GM23338 (cell line): ENCODE results near the gene CPNE6. TPM values are rescaled to one million over a fixed set of nuclear protein-coding genes. Genes with fewer than 3 reads are reported as not detected.

ENCODE experiments used
- ATAC-seq: fragments of 200-7000 bp; cut with Tn5 transposase; 3 replicates; pipeline ENCODE4 v1.9.1; 2020
- DNase-seq: peaks from one replicate; pipeline ENCODE4 v3.0.0-alpha.2; 2015; ENCODE audit warnings: low spot score
- H2AFZ ChIP-seq: fragments of 200-600 bp; sonication (generic); 2 replicates; pipeline ENCODE4 v1.8.0; 2016; ENCODE audit warnings: antibody characterized with exemption, mild to moderate bottlenecking, moderate library complexity
- H3F3A ChIP-seq: fragments of 200-600 bp; sonication (generic); replicated peaks from 2 replicates; pipeline ENCODE4 v1.8.0; 2017; ENCODE audit warnings: antibody characterized with exemption, mixed run types, low read depth
- H3K27ac ChIP-seq: fragments of 200-600 bp; sonication (generic); 2 replicates; pipeline ENCODE4 v1.6.1; 2016; ENCODE audit warnings: low read depth
- H3K27me3 ChIP-seq: fragments of 200-600 bp; sonication (generic); 2 replicates; pipeline ENCODE4 v1.8.0; 2016; ENCODE audit warnings: mild to moderate bottlenecking, mixed run types, moderate library complexity; ENCODE audit not compliant: insufficient read depth
- H3K36me3 ChIP-seq: fragments of 200-600 bp; sonication (generic); 2 replicates; pipeline ENCODE4 v1.8.0; 2016; ENCODE audit warnings: mild to moderate bottlenecking; ENCODE audit not compliant: insufficient read depth
- H3K4me1 ChIP-seq: fragments of 200-600 bp; sonication (generic); 2 replicates; pipeline ENCODE4 v1.8.0; 2016; ENCODE audit warnings: mild to moderate bottlenecking, moderate library complexity; ENCODE audit not compliant: insufficient read depth
- H3K4me2 ChIP-seq: fragments of 200-600 bp; sonication (generic); 2 replicates; pipeline ENCODE4 v1.7.1; 2017; ENCODE audit warnings: mixed run types
- H3K4me3 ChIP-seq: fragments of 200-600 bp; sonication (generic); 2 replicates; pipeline ENCODE4 v1.6.1; 2016; ENCODE audit warnings: mixed run types
- H3K79me2 ChIP-seq: fragments of 200-600 bp; sonication (generic); replicated peaks from 2 replicates; pipeline ENCODE4 v1.8.0; 2017; ENCODE audit warnings: mild to moderate bottlenecking; ENCODE audit not compliant: insufficient read depth
- H3K9me2 ChIP-seq: fragments of 200-600 bp; sonication (generic); 2 replicates; pipeline ENCODE4 v1.8.0; 2017; ENCODE audit not compliant: insufficient read depth
- H4K20me1 ChIP-seq: fragments of 200-600 bp; sonication (generic); replicated peaks from 2 replicates; pipeline ENCODE4 v1.8.0; 2017; ENCODE audit warnings: mild to moderate bottlenecking; ENCODE audit not compliant: insufficient read depth
- H3K27ac Mint-ChIP-seq: 2 replicates; pipeline ENCODE4 v1.8.0; 2020; ENCODE audit warnings: inconsistent platforms, mild to moderate bottlenecking, moderate library complexity, mixed read lengths
- H3K27me3 Mint-ChIP-seq: 3 replicates; pipeline ENCODE4 v1.8.0; 2022; ENCODE audit warnings: low read depth, mild to moderate bottlenecking, moderate library complexity, mixed read lengths, inconsistent platforms; ENCODE audit not compliant: insufficient read depth, poor library complexity
- H3K36me3 Mint-ChIP-seq: 3 replicates; pipeline ENCODE4 v1.8.0; 2021; ENCODE audit warnings: low read depth, mild to moderate bottlenecking, inconsistent platforms, moderate library complexity, mixed read lengths
- H3K4me1 Mint-ChIP-seq: 3 replicates; pipeline ENCODE4 v1.8.0; 2020; ENCODE audit warnings: mild to moderate bottlenecking, inconsistent platforms, mixed read lengths
- H3K4me3 Mint-ChIP-seq: 3 replicates; pipeline ENCODE4 v1.8.0; 2021; ENCODE audit warnings: moderate library complexity, mild to moderate bottlenecking, inconsistent platforms, mixed read lengths
- H3K9me3 Mint-ChIP-seq: 3 replicates; pipeline ENCODE4 v1.8.0; 2020; ENCODE audit warnings: moderate library complexity, mild to moderate bottlenecking, inconsistent platforms, mixed read lengths
- CREB1 ChIP-seq: fragments of 250-450 bp; sonication (Bioruptor Pico); IDR thresholded peaks from 2 replicates; pipeline ENCODE4 v1.5.0; 2020; ENCODE audit warnings: low read depth, mild to moderate bottlenecking, moderate library complexity
- ETS1 ChIP-seq: IDR thresholded peaks from 2 replicates; pipeline ENCODE4 v1.6.1; 2016; ENCODE audit warnings: antibody characterized with exemption
- EZH2 ChIP-seq: fragments of 200-600 bp; sonication (generic); IDR thresholded peaks from one replicate; pipeline ENCODE4 v1.8.0; 2017; ENCODE audit warnings: antibody characterized with exemption, mild to moderate bottlenecking, low read depth; ENCODE audit not compliant: unreplicated experiment
- EZH2phosphoT487 ChIP-seq: fragments of 200-600 bp; sonication (generic); IDR thresholded peaks from one replicate; pipeline ENCODE4 v1.8.1; 2018; ENCODE audit warnings: antibody characterized with exemption; ENCODE audit not compliant: unreplicated experiment
- JUNB ChIP-seq: IDR thresholded peaks from one replicate; pipeline ENCODE4 v1.6.1; 2016; ENCODE audit warnings: antibody characterized with exemption; ENCODE audit not compliant: unreplicated experiment
- NANOG ChIP-seq: IDR thresholded peaks from 2 replicates; pipeline ENCODE4 v1.6.1; 2016; ENCODE audit warnings: antibody characterized with exemption, borderline replicate concordance
- POLR2AphosphoS5 ChIP-seq: IDR thresholded peaks from 2 replicates; pipeline ENCODE4 v1.6.1; 2016; ENCODE audit warnings: antibody characterized with exemption, low read depth
- STAT1 ChIP-seq: IDR thresholded peaks from one replicate; pipeline ENCODE4 v1.6.1; 2016; ENCODE audit warnings: antibody characterized with exemption; ENCODE audit not compliant: unreplicated experiment
- ZNF114 ChIP-seq: fragments of 250-450 bp; sonication (Bioruptor Pico); IDR thresholded peaks from 2 replicates; pipeline ENCODE4 v1.5.0; 2020; ENCODE audit warnings: mild to moderate bottlenecking, moderate library complexity
- ZNF331 ChIP-seq: fragments of 250-450 bp; sonication (Bioruptor Pico); IDR thresholded peaks from 2 replicates; pipeline ENCODE4 v1.5.0; 2020; ENCODE audit warnings: low read depth, mild to moderate bottlenecking, moderate library complexity
- polyA plus RNA-seq: library from polyadenylated mRNA; unstranded; fragments of >200 nt; fragmentation: Nextera tagmentation; extraction: Ambion mirVana; gene quantifications from 2 replicates; pipeline ENCODE4 v1.2.1, GENCODE V29; 2016
- total RNA-seq: library from RNA; depleted of rRNA; stranded (reverse); fragments of >200 nt; shearing (Covaris generic); gene quantifications from 2 replicates; pipeline ENCODE4 v1.2.3, GENCODE V29; 2014
- TF ChIP-seq, protein P1 (sequence below), 2 experiments: fragments of 200-600 bp in 1 of 2; sonication (generic) in 1 of 2; conservative IDR thresholded peaks; 2 replicates each; pipeline versions ENCODE4 v1.5.1 to v1.6.1; 2016 to 2017; ENCODE audit warnings: antibody characterized with exemption in 2 of 2, low read depth in 2 of 2, mild to moderate bottlenecking in 2 of 2, moderate library complexity in 1 of 2
- TF ChIP-seq, protein P2 (sequence below): IDR thresholded peaks from one replicate; pipeline ENCODE4 v1.6.1; 2018; ENCODE audit warnings: antibody characterized with exemption; ENCODE audit not compliant: unreplicated experiment
- TF ChIP-seq, protein P3 (sequence below): fragments of 250-450 bp; sonication (Bioruptor Pico); IDR thresholded peaks from 2 replicates; pipeline ENCODE4 v1.5.0; 2020; ENCODE audit warnings: mild to moderate bottlenecking, moderate library complexity

CPNE6 gene
- total and polyA plus RNA-seq, 2 experiments from 2014 or later, result 0.16 TPM; not detected in 1

DNA sequence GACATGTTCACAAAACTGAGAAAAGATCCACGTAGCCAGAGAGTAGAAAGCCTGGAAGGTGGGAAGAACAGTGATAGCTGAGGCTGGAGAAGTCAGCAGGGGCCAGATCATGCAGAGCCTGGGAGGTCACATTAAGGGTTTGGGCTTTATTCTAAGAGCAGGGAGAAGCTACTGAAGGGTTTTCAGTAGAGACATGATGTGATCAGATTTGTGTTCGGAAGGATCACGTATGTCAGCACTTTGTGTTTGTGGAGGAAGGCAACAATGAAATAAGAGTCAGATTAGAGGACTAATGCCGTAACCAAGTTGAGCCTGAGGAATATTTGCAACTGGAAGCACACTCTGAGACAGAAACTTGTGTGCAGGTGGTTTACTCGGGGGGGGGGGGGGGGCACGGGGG is 18.5 kb downstream of the CPNE6 start:
- peaks cover 26% of the 10 kb centered on the region for H3K4me1 Mint-ChIP-seq
- H3K4me1 ChIP-seq, result peaks cover 10% of the 10 kb centered on the region
- H3K4me3 ChIP-seq, result no peak overlapping the region
- H3K4me2 ChIP-seq, result no peak overlapping the region
- no peak overlapping the region for H3K27ac Mint-ChIP-seq
- TF ChIP-seq CREB1 (CRISPR knock-in tag), result no peak
- no peak for TF ChIP-seq NANOG
- TF ChIP-seq, protein P1, sequence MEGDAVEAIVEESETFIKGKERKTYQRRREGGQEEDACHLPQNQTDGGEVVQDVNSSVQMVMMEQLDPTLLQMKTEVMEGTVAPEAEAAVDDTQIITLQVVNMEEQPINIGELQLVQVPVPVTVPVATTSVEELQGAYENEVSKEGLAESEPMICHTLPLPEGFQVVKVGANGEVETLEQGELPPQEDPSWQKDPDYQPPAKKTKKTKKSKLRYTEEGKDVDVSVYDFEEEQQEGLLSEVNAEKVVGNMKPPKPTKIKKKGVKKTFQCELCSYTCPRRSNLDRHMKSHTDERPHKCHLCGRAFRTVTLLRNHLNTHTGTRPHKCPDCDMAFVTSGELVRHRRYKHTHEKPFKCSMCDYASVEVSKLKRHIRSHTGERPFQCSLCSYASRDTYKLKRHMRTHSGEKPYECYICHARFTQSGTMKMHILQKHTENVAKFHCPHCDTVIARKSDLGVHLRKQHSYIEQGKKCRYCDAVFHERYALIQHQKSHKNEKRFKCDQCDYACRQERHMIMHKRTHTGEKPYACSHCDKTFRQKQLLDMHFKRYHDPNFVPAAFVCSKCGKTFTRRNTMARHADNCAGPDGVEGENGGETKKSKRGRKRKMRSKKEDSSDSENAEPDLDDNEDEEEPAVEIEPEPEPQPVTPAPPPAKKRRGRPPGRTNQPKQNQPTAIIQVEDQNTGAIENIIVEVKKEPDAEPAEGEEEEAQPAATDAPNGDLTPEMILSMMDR (conservative IDR thresholded peaks at IDR 0.05; ENCODE audit: low read depth in 2 of 2), result no peak
- TF ChIP-seq ETS1, result no peak
- no peak for TF ChIP-seq JUNB
- TF ChIP-seq, protein P2, sequence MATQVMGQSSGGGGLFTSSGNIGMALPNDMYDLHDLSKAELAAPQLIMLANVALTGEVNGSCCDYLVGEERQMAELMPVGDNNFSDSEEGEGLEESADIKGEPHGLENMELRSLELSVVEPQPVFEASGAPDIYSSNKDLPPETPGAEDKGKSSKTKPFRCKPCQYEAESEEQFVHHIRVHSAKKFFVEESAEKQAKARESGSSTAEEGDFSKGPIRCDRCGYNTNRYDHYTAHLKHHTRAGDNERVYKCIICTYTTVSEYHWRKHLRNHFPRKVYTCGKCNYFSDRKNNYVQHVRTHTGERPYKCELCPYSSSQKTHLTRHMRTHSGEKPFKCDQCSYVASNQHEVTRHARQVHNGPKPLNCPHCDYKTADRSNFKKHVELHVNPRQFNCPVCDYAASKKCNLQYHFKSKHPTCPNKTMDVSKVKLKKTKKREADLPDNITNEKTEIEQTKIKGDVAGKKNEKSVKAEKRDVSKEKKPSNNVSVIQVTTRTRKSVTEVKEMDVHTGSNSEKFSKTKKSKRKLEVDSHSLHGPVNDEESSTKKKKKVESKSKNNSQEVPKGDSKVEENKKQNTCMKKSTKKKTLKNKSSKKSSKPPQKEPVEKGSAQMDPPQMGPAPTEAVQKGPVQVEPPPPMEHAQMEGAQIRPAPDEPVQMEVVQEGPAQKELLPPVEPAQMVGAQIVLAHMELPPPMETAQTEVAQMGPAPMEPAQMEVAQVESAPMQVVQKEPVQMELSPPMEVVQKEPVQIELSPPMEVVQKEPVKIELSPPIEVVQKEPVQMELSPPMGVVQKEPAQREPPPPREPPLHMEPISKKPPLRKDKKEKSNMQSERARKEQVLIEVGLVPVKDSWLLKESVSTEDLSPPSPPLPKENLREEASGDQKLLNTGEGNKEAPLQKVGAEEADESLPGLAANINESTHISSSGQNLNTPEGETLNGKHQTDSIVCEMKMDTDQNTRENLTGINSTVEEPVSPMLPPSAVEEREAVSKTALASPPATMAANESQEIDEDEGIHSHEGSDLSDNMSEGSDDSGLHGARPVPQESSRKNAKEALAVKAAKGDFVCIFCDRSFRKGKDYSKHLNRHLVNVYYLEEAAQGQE, result no peak
- no peak for TF ChIP-seq EZH2
- no peak for TF ChIP-seq ZNF114 (CRISPR knock-in tag)
- TF ChIP-seq ZNF331 (CRISPR knock-in tag), result no peak
- no peak for TF ChIP-seq STAT1
- TF ChIP-seq EZH2phosphoT487, result no peak
- TF ChIP-seq, protein P3, sequence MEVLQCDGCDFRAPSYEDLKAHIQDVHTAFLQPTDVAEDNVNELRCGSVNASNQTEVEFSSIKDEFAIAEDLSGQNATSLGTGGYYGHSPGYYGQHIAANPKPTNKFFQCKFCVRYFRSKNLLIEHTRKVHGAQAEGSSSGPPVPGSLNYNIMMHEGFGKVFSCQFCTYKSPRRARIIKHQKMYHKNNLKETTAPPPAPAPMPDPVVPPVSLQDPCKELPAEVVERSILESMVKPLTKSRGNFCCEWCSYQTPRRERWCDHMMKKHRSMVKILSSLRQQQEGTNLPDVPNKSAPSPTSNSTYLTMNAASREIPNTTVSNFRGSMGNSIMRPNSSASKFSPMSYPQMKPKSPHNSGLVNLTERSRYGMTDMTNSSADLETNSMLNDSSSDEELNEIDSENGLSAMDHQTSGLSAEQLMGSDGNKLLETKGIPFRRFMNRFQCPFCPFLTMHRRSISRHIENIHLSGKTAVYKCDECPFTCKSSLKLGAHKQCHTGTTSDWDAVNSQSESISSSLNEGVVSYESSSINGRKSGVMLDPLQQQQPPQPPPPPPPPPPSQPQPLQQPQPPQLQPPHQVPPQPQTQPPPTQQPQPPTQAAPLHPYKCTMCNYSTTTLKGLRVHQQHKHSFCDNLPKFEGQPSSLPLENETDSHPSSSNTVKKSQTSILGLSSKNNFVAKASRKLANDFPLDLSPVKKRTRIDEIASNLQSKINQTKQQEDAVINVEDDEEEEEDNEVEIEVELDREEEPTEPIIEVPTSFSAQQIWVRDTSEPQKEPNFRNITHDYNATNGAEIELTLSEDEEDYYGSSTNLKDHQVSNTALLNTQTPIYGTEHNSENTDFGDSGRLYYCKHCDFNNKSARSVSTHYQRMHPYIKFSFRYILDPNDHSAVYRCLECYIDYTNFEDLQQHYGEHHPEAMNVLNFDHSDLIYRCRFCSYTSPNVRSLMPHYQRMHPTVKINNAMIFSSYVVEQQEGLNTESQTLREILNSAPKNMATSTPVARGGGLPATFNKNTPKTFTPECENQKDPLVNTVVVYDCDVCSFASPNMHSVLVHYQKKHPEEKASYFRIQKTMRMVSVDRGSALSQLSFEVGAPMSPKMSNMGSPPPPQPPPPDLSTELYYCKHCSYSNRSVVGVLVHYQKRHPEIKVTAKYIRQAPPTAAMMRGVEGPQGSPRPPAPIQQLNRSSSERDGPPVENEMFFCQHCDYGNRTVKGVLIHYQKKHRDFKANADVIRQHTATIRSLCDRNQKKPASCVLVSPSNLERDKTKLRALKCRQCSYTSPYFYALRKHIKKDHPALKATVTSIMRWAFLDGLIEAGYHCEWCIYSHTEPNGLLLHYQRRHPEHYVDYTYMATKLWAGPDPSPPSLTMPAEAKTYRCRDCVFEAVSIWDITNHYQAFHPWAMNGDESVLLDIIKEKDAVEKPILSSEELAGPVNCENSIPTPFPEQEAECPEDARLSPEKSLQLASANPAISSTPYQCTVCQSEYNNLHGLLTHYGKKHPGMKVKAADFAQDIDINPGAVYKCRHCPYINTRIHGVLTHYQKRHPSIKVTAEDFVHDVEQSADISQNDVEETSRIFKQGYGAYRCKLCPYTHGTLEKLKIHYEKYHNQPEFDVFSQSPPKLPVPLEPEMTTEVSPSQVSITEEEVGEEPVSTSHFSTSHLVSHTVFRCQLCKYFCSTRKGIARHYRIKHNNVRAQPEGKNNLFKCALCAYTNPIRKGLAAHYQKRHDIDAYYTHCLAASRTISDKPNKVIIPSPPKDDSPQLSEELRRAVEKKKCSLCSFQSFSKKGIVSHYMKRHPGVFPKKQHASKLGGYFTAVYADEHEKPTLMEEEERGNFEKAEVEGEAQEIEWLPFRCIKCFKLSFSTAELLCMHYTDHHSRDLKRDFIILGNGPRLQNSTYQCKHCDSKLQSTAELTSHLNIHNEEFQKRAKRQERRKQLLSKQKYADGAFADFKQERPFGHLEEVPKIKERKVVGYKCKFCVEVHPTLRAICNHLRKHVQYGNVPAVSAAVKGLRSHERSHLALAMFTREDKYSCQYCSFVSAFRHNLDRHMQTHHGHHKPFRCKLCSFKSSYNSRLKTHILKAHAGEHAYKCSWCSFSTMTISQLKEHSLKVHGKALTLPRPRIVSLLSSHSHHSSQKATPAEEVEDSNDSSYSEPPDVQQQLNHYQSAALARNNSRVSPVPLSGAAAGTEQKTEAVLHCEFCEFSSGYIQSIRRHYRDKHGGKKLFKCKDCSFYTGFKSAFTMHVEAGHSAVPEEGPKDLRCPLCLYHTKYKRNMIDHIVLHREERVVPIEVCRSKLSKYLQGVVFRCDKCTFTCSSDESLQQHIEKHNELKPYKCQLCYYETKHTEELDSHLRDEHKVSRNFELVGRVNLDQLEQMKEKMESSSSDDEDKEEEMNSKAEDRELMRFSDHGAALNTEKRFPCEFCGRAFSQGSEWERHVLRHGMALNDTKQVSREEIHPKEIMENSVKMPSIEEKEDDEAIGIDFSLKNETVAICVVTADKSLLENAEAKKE (CRISPR knock-in tag), result no peak
- TF ChIP-seq POLR2AphosphoS5, result no peak
- H3F3A ChIP-seq, result peaks cover 10% of the 10 kb centered on the region
- no peaks in the 10 kb centered on the region for H3K36me3 ChIP-seq
- peaks cover 12% of the 10 kb centered on the region for H3K36me3 Mint-ChIP-seq
- no peak for DNase-seq
- H3K4me3 Mint-ChIP-seq, result no peak overlapping the region
- H3K79me2 ChIP-seq, result peaks cover 6% of the 10 kb centered on the region
- no peaks in the 10 kb centered on the region for H3K27me3 ChIP-seq
- H4K20me1 ChIP-seq, result no peaks in the 10 kb centered on the region
- H3K9me3 Mint-ChIP-seq, result peaks cover 3% of the 10 kb centered on the region; the same call in 2 of the 3 replicates
- no peak for ATAC-seq
- no peak overlapping the region for H2AFZ ChIP-seq
- H3K9me2 ChIP-seq, result peaks cover 8% of the 10 kb centered on the region
- H3K27ac ChIP-seq, result no peak overlapping the region
- peaks cover 22% of the 10 kb centered on the region for H3K27me3 Mint-ChIP-seq
